ENCODE data around the gene TEX261.
A peak's percentile ranks its signal among the peaks of the same experiment; 100 is the strongest.

TEX261 gene

GRCh38 chr2:70988726-70989648 lies 5.7 kb downstream of the TEX261 start:
- Mint-ChIP-seq H3K4me3 (no peak overlapping the region), H3K9me3 (no peaks in the 10 kb centered on the region), H3K27me3 (no peaks in the 10 kb centered on the region), H3K4me1 (peaks cover 38% of the 10 kb centered on the region), H3K36me3 (peaks cover 9% of the 10 kb centered on the region), H3K27ac (no peak overlapping the region)

GRCh38 chr2:70988151-70988550 lies 6.5 kb downstream of the TEX261 start:
- no peak overlapping the region for H3K27ac Mint-ChIP-seq
- H3K9me3 Mint-ChIP-seq, result no peaks in the 10 kb centered on the region
- H3K27me3 Mint-ChIP-seq, result no peaks in the 10 kb centered on the region
- peaks cover 9% of the 10 kb centered on the region for H3K36me3 Mint-ChIP-seq
- no peak overlapping the region for H3K4me3 Mint-ChIP-seq
- peaks cover 30% of the 10 kb centered on the region for H3K4me1 Mint-ChIP-seq

DNA sequence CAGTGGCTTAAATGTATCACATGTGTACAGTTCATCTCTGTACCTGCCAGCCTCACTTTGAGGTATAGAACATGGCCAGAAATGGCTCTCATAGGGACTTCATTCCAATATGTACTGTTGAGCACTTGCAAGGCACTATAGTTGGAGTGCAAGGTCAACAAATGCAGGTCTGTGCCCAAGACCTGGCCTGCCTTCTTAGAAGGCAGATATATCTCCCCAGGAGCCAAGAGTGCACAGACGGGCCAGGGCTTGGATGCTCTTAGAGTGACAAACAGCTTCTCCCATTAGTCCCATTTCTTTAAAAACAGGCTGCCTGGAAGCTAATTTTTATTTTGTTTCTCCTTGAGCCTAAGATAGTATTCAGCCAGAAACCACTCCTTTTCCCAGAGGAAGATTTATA lies 7.3 kb downstream of the TEX261 start:
- H3K9me3 Mint-ChIP-seq, result no peaks in the 10 kb centered on the region
- H3K36me3 Mint-ChIP-seq, result peaks cover 6% of the 10 kb centered on the region
- no peak overlapping the region for H3K27ac Mint-ChIP-seq
- H3K27me3 Mint-ChIP-seq, result no peaks in the 10 kb centered on the region
- H3K4me3 Mint-ChIP-seq, result no peak overlapping the region
- H3K4me1 Mint-ChIP-seq, result peaks cover 24% of the 10 kb centered on the region

GRCh38 chr2:70986499-70987189 lies 8.0 kb downstream of the TEX261 start:
- Mint-ChIP-seq H3K4me3 (no peak overlapping the region), H3K4me1 (peaks cover 21% of the 10 kb centered on the region), H3K27me3 (no peaks in the 10 kb centered on the region), H3K27ac (no peak overlapping the region), H3K36me3 (peaks cover 6% of the 10 kb centered on the region), H3K9me3 (no peaks in the 10 kb centered on the region)

DNA sequence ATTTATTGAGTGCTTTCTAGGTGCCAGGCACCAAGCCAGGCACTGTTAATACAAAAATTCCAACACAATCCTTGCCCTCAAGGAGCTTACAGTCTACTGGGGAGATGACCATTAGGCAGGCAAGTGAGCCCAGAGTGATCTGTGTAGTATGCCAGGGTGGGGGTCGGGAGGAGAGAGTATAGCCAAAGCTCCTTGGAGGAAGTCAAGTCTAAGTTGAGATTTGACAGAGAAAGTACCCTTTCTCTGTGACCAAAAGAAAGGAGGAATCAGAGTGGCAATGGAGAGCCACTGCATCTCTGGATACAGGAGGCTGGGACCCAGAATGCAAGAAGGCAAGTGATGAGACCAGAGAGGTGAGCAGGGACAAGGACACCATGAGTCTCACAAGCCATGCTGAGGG lies 8.7 kb downstream of the TEX261 start:
- Mint-ChIP-seq H3K27ac (no peak overlapping the region), H3K4me3 (no peak overlapping the region), H3K27me3 (no peaks in the 10 kb centered on the region), H3K9me3 (no peaks in the 10 kb centered on the region), H3K4me1 (peaks cover 16% of the 10 kb centered on the region), H3K36me3 (peaks cover 4% of the 10 kb centered on the region)

- Mint-ChIP-seq H3K36me3 (peaks cover 4% of the 10 kb centered on the region), H3K4me1 (peaks cover 15% of the 10 kb centered on the region), H3K27ac (peak overlapping the region; percentile 49), H3K27me3 (no peaks in the 10 kb centered on the region), H3K9me3 (no peaks in the 10 kb centered on the region), H3K4me3 (no peak overlapping the region)
These were observed 9.4 kb downstream of the TEX261 start for GRCh38 chr2:70985283-70985688.

GRCh38 chr2:70984576-70985282 lies 9.9 kb downstream of the TEX261 start:
- H3K27me3 Mint-ChIP-seq, result no peaks in the 10 kb centered on the region
- no peaks in the 10 kb centered on the region for H3K9me3 Mint-ChIP-seq
- peak overlapping the region; percentile 52 for H3K27ac Mint-ChIP-seq
- peaks cover 4% of the 10 kb centered on the region for H3K36me3 Mint-ChIP-seq
- H3K4me3 Mint-ChIP-seq, result no peak overlapping the region
- H3K4me1 Mint-ChIP-seq, result peaks cover 15% of the 10 kb centered on the region

DNA sequence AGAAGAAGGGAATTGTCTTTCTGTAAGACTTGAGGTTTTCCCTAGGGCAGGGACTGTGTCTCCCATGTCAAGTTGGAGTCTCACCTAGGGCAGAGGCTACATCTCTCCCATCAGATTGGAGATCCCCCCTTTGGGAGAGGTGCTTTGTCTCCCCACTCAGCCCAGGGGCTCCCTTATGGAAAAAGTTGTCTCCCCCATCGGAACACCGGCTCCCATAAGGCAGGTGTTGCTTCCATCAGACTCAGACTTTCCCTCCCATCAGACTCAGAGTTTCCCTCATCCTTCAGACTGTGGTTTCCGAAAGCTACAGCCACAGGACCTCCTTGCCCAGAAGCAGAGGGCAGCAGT lies 10.5 kb downstream of the TEX261 start:
- peaks cover 4% of the 10 kb centered on the region for H3K36me3 Mint-ChIP-seq
- no peak overlapping the region for H3K4me3 Mint-ChIP-seq
- no peak overlapping the region for H3K27ac Mint-ChIP-seq
- no peaks in the 10 kb centered on the region for H3K27me3 Mint-ChIP-seq
- no peaks in the 10 kb centered on the region for H3K9me3 Mint-ChIP-seq
- peaks cover 15% of the 10 kb centered on the region for H3K4me1 Mint-ChIP-seq

- no peak overlapping the region for H3K4me3 Mint-ChIP-seq
- H3K36me3 Mint-ChIP-seq, result peaks cover 4% of the 10 kb centered on the region
- H3K27ac Mint-ChIP-seq, result no peak overlapping the region
- H3K9me3 Mint-ChIP-seq, result no peaks in the 10 kb centered on the region
- no peaks in the 10 kb centered on the region for H3K27me3 Mint-ChIP-seq
- peaks cover 15% of the 10 kb centered on the region for H3K4me1 Mint-ChIP-seq
These were observed 11.0 kb downstream of the TEX261 start for GRCh38 chr2:70983506-70984227.

DNA sequence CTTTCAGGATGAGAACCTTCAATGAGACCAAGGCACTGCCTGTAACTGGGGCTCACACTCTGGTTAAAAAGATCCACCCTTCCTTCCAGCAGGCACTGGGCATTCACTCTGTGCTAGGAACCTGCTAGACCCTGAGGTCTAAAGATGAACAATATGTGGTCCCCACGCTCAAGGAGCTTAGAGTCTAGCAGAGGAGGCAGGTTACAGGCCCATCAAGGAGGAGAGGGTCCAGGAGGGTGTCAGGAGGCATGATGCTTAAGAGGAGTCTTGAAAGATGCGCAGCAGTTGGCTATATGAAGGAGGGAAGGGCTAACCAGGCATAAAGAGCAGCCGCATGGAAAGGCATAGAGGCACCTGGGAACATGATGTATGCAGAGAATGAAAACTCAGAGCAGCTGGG lies 11.7 kb downstream of the TEX261 start:
- Mint-ChIP-seq H3K4me1 (peaks cover 19% of the 10 kb centered on the region), H3K4me3 (no peak overlapping the region), H3K27ac (no peak overlapping the region), H3K27me3 (no peaks in the 10 kb centered on the region), H3K36me3 (peaks cover 2% of the 10 kb centered on the region), H3K9me3 (no peaks in the 10 kb centered on the region)

DNA sequence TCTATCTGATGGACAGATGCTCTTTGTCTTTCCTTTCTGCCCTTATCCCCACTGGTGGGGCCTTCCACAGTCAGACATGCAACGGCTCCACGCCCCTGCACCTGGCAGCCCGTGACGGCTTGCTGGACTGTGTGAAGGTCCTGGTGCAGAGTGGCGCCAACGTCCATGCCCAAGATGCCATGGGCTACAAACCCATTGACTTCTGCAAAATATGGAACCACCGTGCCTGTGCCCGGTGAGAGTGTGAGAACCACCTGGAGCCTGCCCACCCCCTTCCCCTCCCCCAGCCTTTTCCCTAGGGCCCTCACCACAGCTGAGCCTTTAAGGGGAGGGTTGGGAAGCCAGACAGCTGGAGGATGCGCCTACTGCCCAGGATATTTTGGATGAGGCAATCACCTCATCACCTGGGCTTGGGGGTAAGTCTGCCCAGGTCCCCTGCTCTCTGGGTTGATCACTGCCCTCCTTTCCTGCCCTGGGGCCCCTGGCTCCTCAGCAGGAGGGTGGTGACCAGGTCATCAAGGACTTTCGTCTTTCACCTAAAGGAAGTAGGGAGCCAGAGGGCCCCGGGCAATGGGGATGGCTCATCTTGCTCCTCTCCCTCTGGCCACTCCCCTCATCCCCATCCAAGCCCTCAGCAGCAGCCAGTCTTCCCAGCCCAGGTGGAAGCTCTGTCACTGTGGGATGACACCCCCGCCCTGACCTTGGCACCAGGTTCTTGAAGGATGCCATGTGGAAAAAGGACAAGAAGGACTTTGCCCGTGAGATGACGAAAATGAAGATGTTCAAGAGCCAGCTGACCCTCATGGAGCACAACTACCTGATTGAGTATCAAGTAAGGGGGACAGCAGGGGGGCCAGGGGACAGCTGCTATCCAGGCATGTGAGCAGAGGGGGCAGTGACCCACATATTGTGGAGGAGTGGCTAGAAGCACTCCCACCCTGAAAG lies 12.5 kb downstream of the TEX261 start:
- Mint-ChIP-seq H3K27me3 (no peaks in the 10 kb centered on the region), H3K36me3 (peaks cover 2% of the 10 kb centered on the region), H3K4me3 (no peak overlapping the region), H3K4me1 (peaks cover 27% of the 10 kb centered on the region), H3K27ac (no peak overlapping the region), H3K9me3 (no peaks in the 10 kb centered on the region)

GRCh38 chr2:70981421-70981820 lies 13.3 kb downstream of the TEX261 start:
- H3K36me3 Mint-ChIP-seq, result peaks cover 2% of the 10 kb centered on the region
- no peak overlapping the region for H3K4me3 Mint-ChIP-seq
- no peak overlapping the region for H3K27ac Mint-ChIP-seq
- H3K9me3 Mint-ChIP-seq, result no peaks in the 10 kb centered on the region
- H3K27me3 Mint-ChIP-seq, result no peaks in the 10 kb centered on the region
- H3K4me1 Mint-ChIP-seq, result peaks cover 31% of the 10 kb centered on the region

DNA sequence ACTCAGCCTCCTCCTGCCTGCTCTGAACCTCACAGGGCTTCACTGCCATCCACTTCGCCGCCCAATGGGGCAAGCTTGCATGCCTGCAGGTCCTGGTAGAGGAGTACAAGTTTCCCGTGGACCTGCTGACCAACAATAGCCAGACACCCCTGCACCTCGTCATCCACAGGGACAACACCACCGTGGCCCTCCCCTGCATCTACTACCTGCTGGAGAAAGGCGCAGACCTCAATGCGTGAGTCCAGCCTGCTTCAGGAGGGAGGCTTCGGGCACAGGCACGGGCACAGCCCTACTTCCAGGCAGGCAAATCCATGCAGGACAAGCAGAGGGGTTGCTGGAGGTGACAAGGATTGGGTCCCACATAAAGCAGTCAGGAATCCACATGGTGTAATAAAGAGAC lies 15.0 kb downstream of the TEX261 start:
- no peak overlapping the region for H3K4me3 Mint-ChIP-seq
- H3K9me3 Mint-ChIP-seq, result no peaks in the 10 kb centered on the region
- H3K36me3 Mint-ChIP-seq, result peaks cover 2% of the 10 kb centered on the region
- no peak overlapping the region for H3K27ac Mint-ChIP-seq
- H3K4me1 Mint-ChIP-seq, result peaks cover 20% of the 10 kb centered on the region
- no peaks in the 10 kb centered on the region for H3K27me3 Mint-ChIP-seq

DNA sequence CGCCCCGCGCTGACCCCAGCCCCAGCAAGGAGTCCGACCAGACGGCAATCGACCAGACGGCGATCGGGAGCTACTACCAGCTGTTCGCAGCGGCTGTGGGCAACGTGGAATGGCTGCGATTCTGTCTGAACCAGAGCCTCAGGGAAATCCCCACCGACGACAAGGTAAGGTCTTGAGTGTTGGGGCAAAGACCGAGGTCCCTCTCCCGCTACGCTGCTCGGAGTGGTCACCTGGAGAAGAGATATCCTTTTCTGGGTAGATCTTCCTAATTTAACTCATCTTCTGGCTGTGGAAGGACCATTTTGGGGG lies 15.5 kb downstream of the TEX261 start:
- no peak overlapping the region for H3K27ac Mint-ChIP-seq
- peaks cover 16% of the 10 kb centered on the region for H3K4me1 Mint-ChIP-seq
- no peaks in the 10 kb centered on the region for H3K9me3 Mint-ChIP-seq
- H3K27me3 Mint-ChIP-seq, result no peaks in the 10 kb centered on the region
- peak overlapping the region; percentile 50 for H3K4me3 Mint-ChIP-seq
- no peaks in the 10 kb centered on the region for H3K36me3 Mint-ChIP-seq
